HG02938 (cell line): ENCODE results near the gene PIK3C3.
A peak's percentile ranks its signal among the peaks of the same experiment; 100 is the strongest.
"Not testable (repeated sequence)": the region's sequence is repeated elsewhere in the genome, so short reads cannot be mapped to it uniquely, and the experiment has no call there.

Experiments used
- ATAC-seq: cut with Tn5 transposase; IDR thresholded peaks from one replicate; pipeline ENCODE4 v1.9.1; 2021; ENCODE audit warnings: mild to moderate bottlenecking, moderate library complexity; ENCODE audit not compliant: unreplicated experiment

The PIK3C3 gene

GRCh38 chr18:41965634-41966255 is 10.7 kb downstream of the PIK3C3 start:
- no peak for ATAC-seq

DNA sequence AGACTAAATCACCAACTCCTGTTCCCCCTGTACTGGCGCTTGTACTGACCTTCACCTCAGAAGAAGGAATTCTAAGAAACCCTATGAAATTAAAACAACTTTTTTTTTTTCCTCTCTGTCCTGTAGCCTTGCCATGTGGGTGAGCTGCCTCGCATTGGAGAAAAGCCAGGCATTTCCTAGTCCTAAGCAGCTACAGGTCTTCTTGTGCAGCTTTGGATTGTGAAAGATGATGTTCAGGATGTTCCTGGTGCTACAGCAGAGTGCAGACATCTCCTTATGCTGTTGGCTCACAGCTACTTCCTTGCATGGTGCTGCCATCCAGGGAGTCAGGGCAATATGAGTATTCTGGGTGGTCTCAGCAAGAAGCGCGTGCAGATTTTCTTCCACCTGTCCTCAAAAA is 11.9 kb downstream of the PIK3C3 start:
- ATAC-seq = no peak

DNA sequence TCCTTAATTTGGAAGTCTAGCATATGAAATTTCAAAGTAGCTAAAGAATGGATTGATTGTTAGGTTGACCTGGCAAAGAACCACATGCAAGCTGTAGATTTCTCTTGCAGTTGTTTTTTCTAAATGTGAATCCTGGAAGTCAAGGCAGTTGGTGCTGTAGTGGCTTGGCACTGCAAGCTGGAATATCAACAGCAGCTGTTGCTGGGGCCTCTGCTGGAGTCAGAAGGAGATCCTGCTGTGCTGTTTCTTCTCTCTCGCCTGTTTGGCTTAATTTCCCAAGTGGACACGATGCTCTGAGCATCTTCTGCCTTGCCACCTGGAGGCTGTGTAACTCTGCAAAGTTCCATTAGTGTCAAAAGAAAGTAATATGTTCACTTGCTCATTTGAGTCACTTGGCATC is 12.6 kb downstream of the PIK3C3 start:
- no peak for ATAC-seq

DNA sequence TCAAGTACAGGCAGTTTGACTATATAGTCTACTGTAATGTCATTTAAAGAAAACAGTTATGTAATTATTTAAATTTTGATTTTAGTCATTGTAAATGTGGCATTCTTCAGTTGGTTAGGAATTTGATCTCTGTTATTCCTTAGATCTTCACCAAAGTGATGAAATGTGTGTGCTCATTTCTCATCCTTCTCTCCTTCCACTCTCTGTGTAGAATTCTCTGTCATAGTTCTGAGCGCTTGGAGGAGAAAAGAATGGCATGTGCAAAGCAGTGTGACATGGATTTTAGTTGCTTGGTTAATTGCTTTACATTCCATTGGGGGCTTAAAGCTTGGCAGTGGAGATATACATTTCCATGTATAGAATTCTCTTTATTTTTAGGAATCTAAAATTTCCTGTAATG is 14.8 kb downstream of the PIK3C3 start:
- no peak for ATAC-seq

DNA sequence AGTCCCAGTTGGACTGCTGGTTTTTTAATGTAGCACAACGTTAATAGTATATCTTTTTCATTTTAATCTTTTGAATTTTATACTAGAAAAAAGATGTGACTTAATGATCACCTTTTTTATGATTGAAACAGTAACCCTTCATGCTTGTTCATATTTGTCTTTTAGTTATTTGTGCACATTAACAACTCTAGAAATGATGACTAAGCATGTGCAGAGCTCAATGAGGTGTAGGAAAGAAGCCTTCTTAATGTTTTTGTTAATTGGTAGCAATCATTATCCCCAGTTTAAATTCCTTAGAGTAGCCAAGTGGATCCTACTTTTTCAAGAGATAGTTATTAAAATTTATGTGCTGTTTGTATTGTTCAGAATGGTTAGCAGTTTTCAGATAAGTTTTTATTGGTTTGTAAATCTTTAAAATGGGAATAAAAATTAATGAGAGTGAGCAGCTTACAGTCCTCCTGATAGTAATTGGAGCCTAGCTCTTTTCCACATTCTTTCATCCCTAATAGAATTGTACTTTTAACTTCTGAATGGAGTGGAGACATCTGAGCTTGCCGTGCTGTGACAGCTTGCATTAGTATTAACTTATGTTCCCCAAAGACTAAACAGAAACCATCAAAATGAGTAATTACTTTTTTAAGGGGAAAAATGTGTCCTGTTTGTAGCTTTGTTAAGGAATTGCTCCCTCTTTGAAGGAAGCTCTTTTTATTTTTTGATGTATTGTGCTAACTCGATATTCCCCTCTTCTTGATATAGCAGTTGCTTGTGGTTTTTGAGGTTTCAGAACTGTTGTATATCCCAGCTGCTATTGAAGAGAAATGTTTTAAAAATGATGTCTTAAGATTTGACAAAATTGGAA is 17.3 kb downstream of the PIK3C3 start:
- peak; percentile 43 for ATAC-seq

DNA sequence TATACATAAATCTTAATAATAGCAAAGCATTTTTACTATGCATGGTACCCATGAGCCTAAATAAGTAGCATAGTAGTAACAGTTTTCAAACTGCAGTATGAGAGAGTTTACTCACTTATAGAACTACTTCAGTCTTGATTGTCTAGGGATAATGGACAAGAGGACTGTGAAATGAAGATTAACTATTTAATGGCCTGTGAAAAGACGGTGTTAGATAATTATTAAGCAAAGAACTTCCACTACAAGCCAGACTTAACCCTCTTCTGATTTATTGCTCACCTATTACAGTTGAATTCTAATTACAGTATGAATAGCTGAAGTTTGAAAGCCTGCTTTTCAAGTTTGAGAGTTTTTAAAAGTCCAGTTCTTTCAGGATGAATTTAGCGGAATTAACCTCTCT is 18.9 kb downstream of the PIK3C3 start:
- peak; percentile 60 for ATAC-seq

- no peak for ATAC-seq
Measured at GRCh38 chr18:41974796-41975201, 19.8 kb downstream of the PIK3C3 start.

GRCh38 chr18:41975284-41975683 is 20.2 kb downstream of the PIK3C3 start:
- no peak for ATAC-seq

GRCh38 chr18:41977233-41977632 is 22.2 kb downstream of the PIK3C3 start:
- ATAC-seq = no peak

DNA sequence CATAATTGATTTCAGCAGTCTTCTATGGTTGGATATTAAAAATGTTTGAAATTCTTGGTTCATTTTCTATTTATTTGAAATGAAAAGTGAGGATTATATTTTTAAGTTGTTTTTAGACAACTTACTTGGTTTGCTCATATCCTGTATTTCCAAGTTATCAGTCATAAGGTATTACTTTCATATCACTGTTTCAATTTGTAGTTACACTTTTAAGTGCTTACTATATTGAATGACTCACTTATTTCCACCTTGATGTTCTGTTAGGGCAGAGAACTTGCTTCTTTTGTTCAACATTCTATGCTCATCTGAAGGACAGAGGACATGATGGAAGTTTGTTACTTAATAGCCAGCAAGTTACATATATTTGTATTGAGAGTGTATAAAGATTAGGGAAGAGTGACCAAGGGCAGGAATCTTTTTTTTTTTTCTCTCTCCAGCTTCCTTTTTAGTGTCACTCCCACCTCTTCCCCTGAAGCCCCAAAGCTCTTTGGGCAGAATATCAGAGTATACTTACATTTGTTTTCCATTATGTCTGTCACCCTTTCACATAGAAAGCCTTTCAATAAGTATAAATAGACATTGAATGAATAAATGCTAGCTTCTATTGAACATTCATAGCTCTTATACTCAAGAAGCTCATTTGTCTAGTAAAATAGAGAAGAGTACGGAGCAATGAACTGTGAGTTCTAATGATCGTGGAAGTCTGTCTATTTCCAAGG is 28.1 kb downstream of the PIK3C3 start:
- peak; percentile 99 for ATAC-seq

GRCh38 chr18:41985914-41986313 is 30.9 kb downstream of the PIK3C3 start:
- ATAC-seq = no peak

- ATAC-seq = no peak
Measured at GRCh38 chr18:41989508-41989907, 34.5 kb downstream of the PIK3C3 start.

GRCh38 chr18:41992066-41992465 is 37.0 kb downstream of the PIK3C3 start:
- peak; percentile 88 for ATAC-seq

GRCh38 chr18:41992703-41993102 is 37.7 kb downstream of the PIK3C3 start:
- ATAC-seq = no peak

DNA sequence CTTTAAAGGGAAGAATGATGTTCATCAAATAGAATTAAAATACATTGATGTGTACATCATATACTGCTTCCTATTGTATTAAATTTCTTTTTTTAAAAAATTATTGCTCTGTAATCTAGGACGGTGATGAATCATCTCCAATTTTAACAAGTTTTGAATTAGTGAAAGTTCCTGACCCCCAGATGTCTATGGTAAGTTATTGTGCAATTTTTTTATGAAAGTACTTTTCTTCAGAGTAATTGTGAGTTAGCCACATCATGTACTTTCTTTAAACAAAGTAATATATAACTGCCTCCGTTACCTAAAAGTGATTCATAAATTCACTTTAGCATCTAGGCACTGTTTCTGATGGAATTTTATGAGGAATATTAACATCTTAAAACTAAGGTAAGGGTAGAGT is 38.1 kb downstream of the PIK3C3 start:
- no peak for ATAC-seq

GRCh38 chr18:41996020-41996419 is 41.0 kb downstream of the PIK3C3 start:
- no peak for ATAC-seq

- ATAC-seq = no peak
Measured at GRCh38 chr18:41999751-42000150, 44.7 kb downstream of the PIK3C3 start.

DNA sequence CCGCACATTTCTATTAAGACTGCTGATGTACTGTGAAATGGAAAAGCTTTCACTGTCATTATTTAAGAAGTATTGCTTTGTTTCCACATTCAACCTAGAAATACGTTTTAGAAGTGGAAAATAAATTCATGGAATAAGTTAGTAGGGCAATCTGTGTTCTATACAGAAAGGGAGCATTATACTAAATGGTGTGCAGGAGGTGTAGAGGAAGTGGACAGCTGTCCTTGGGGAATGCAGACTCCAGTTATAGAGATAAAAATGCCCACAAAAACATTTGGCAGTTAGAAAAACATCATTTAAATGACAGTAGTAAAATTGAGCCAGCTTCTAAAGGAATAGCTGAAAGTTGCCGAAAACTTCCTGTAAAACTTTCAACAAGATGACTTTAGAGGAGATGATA is 46.8 kb downstream of the PIK3C3 start:
- no peak for ATAC-seq

DNA sequence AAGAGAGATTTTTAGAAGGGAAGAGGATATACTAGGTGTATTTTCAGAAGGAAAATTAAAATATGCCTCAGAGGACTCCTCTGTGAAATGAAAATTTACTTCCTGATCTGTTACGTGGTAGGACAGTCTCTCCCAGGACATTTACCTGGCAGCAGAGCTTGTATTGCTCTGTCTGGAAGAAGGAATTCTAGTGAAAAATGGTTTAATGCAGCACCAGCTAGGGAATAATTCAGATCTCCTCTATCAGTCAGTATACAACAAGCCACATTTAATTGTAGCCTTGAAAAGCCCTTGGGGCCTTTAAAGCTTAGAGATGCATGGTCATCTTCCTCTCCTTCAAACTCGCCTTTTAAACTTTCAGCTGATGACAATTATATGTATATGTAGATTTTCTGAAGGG is 49.6 kb downstream of the PIK3C3 start:
- no peak for ATAC-seq

DNA sequence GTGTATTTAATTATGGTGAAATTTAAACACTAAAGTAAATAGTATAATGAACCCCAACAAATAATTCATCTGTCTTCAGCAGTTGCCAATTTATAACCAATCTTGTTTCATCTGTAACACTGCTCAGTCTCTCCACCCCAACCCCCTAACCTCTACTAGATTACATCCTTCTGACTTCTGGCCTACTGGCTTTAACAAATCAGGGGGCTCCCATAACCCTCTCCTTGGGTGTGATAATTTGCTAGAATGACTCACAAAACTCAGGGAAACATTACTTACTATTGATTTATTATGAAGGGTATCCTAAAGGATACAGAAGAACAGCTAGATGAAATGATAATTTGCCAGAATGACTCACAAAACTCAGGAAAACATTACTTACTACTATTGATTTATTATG is 50.7 kb downstream of the PIK3C3 start:
- ATAC-seq = no peak

DNA sequence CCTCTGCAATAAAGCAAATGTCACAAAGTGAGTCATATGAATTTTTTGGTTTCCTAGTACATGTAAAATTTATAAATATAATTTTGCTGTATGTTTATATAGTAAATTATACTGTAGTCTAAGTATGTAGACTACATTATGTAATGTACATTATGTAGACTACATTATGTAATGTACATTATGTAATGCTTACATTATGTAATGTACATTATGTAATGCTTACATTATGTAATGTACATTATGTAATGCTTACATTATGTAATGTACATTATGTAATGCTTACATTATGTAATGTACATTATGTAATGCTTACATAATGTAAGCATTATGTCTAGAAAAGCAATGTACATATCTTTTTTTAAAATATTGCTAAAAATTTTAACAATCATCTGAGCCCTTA is 54.4 kb downstream of the PIK3C3 start:
- not testable (repeated sequence) for ATAC-seq

DNA sequence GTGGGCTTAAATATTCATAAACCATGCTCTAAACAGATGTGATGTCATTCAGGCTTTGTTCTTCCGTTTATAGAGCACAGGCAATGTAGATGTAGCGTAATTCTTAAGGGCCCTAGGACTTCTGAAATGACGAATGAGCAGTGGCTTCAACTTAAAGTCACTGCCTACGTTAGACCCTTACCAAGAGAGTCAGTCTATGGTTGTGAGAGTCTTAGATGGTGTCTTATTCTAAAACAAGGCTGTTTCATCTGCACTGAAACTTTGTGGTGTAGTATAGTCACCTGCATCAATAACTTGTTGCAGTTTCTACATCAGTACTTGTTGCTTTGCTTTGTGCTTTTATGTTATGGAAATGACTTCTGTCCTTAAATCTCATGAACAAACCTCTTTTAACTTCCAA is 56.0 kb downstream of the PIK3C3 start:
- ATAC-seq = peak; percentile 100
